SK-N-SH (cell line): ENCODE data around the gene R3HDM1. TPM values are rescaled to one million over a fixed set of nuclear protein-coding genes. Genes with fewer than 3 reads are reported as not detected.
"Not testable (repeated sequence)": the region's sequence is repeated elsewhere in the genome, so short reads cannot be mapped to it uniquely, and the experiment has no call there.

Source experiments
- CTCF ChIA-PET: fragments of 300-600, 350-600 bp; formaldehyde crosslinking; extraction: SDS; loops from one replicate; lab custom pipeline; 2021; lab: Yijun Ruan, JAX
- POLR2A ChIA-PET: fragments of 350-600 bp; sonication (Branson Sonifier 250); formaldehyde crosslinking; extraction: SDS; loops from one replicate; lab custom pipeline; 2020; ENCODE audit warnings: antibody characterized with exemption, inconsistent platforms; lab: Yijun Ruan, JAX
- DNase-seq: peaks from one replicate; pipeline ENCODE4 v3.0.0; 2012
- H2AFZ ChIP-seq: fragments of 200-600 bp; sonication (generic); 2 replicates; pipeline ENCODE4 v1.8.1; 2016; ENCODE audit warnings: antibody characterized with exemption, mild to moderate bottlenecking, low read depth
- H3F3A ChIP-seq: fragments of 200-600 bp; sonication (generic); replicated peaks from 2 replicates; pipeline ENCODE3; 2016; ENCODE audit warnings: antibody characterized with exemption, mild to moderate bottlenecking; ENCODE audit not compliant: insufficient read depth
- H3K27ac ChIP-seq, 2 experiments: fragments of 200-500 bp in 1 of 2; fragments of 200-600 bp in 1 of 2; sonication (Bioruptor generic) in 1 of 2; sonication (generic), shearing (Covaris generic) in 1 of 2; 2 replicates each; pipeline versions ENCODE4 v1.5.1 to v1.6.1; 2014 to 2016; ENCODE audit warnings: low read depth in 2 of 2, inconsistent platforms in 1 of 2, low read length in 1 of 2, mild to moderate bottlenecking in 1 of 2, mixed read lengths in 1 of 2
- H3K27me3 ChIP-seq: fragments of 200-600 bp; sonication (generic), shearing (Covaris generic); 2 replicates; pipeline ENCODE4 v1.6.1; 2016; ENCODE audit warnings: mixed run types; ENCODE audit not compliant: insufficient read depth
- H3K36me3 ChIP-seq, 2 experiments: fragments of 200-500 bp in 1 of 2; fragments of 200-600 bp in 1 of 2; sonication (Bioruptor generic) in 1 of 2; sonication (generic) in 1 of 2; replicated peaks in 1 of 2; 2 replicates each; pipeline versions ENCODE3 to v1.5.1; 2014 to 2016; ENCODE audit warnings: low read length in 1 of 2, mild to moderate bottlenecking in 1 of 2; ENCODE audit not compliant: insufficient read depth in 2 of 2, control insufficient read depth in 1 of 2
- H3K4me1 ChIP-seq, 2 experiments: fragments of 200-500 bp in 1 of 2; fragments of 200-600 bp in 1 of 2; sonication (Bioruptor generic) in 1 of 2; sonication (generic), shearing (Covaris generic) in 1 of 2; 2 replicates each; pipeline versions ENCODE4 v1.5.1 to v1.6.1; 2014 to 2016; ENCODE audit warnings: low read depth in 1 of 2, low read length in 1 of 2, mixed run types in 1 of 2; ENCODE audit not compliant: insufficient read depth in 2 of 2, control insufficient read depth in 1 of 2
- H3K4me2 ChIP-seq: fragments of 200-600 bp; sonication (generic), shearing (Covaris generic); 2 replicates; pipeline ENCODE4 v1.6.1; 2017; ENCODE audit warnings: mixed run types
- H3K4me3 ChIP-seq, 2 experiments: fragments of 200-500 bp in 1 of 2; fragments of 200-600 bp in 1 of 2; sonication (Bioruptor generic) in 1 of 2; sonication (generic), shearing (Covaris generic) in 1 of 2; 2 replicates each; pipeline versions ENCODE4 v1.5.1 to v1.8.1; 2014 to 2016; ENCODE audit warnings: low read depth in 2 of 2, inconsistent platforms in 1 of 2, low read length in 1 of 2, mild to moderate bottlenecking in 1 of 2, mixed read lengths in 1 of 2, moderate library complexity in 1 of 2
- H3K79me2 ChIP-seq: fragments of 200-600 bp; sonication (generic); 2 replicates; pipeline ENCODE4 v1.8.1; 2017; ENCODE audit warnings: mild to moderate bottlenecking; ENCODE audit not compliant: insufficient read depth
- H3K9ac ChIP-seq: fragments of 200-600 bp; sonication (generic); 2 replicates; pipeline ENCODE4 v1.6.1; 2017; ENCODE audit warnings: mixed run types
- H3K9me2 ChIP-seq: fragments of 200-600 bp; sonication (generic); 2 replicates; pipeline ENCODE4 v1.6.1; 2017; ENCODE audit warnings: mixed run types
- H3K9me3 ChIP-seq: fragments of 200-600 bp; sonication (generic); 2 replicates; pipeline ENCODE4 v1.6.1; 2017; ENCODE audit warnings: mixed run types, mild to moderate bottlenecking, moderate library complexity
- H4K20me1 ChIP-seq: fragments of 200-600 bp; sonication (generic); 2 replicates; pipeline ENCODE4 v1.6.1; 2017; ENCODE audit warnings: mild to moderate bottlenecking, mixed run types; ENCODE audit not compliant: insufficient read depth
- ELF1 ChIP-seq: IDR thresholded peaks from 2 replicates; pipeline ENCODE4 v1.4.0; 2012
- FOXM1 ChIP-seq: IDR thresholded peaks from 2 replicates; pipeline ENCODE4 v1.4.0; 2012; ENCODE audit warnings: low read depth, mild to moderate bottlenecking
- GATA2 ChIP-seq: sonication (generic); formaldehyde crosslinking; IDR thresholded peaks from 2 replicates; pipeline ENCODE4 v1.5.0; 2020; ENCODE audit warnings: mild to moderate bottlenecking, missing genetic modification reagents
- IRF3 ChIP-seq: fragments of 150-350 bp; IDR thresholded peaks from 2 replicates; pipeline ENCODE4 v1.6.1; 2016; ENCODE audit warnings: mild to moderate bottlenecking, low read depth, low read length
- MEF2A ChIP-seq: IDR thresholded peaks from 2 replicates; pipeline ENCODE4 v1.4.0; 2012; ENCODE audit warnings: low read depth, borderline replicate concordance
- MXI1 ChIP-seq: IDR thresholded peaks from 2 replicates; pipeline ENCODE4 v1.6.1; 2012; ENCODE audit warnings: mild to moderate bottlenecking, low read depth, low read length, improper control_type of control experiment
- POLR2AphosphoS5 ChIP-seq: IDR thresholded peaks from 2 replicates; pipeline ENCODE4 v1.6.1; 2012; ENCODE audit warnings: low read depth, low read length
- RCOR1 ChIP-seq: fragments of 150-350 bp; IDR thresholded peaks from 2 replicates; pipeline ENCODE4 v1.6.1; 2017; ENCODE audit warnings: antibody characterized with exemption, low read length
- RFX5 ChIP-seq: IDR thresholded peaks from 2 replicates; pipeline ENCODE4 v1.6.1; 2012; ENCODE audit warnings: mild to moderate bottlenecking, improper control_type of control experiment, low read length
- RXRA ChIP-seq: IDR thresholded peaks from 2 replicates; pipeline ENCODE4 v1.4.0; 2012; ENCODE audit warnings: low read depth, mild to moderate bottlenecking, borderline replicate concordance
- SIN3A ChIP-seq: IDR thresholded peaks from 2 replicates; pipeline ENCODE4 v1.6.1; 2012; ENCODE audit warnings: low read depth, mild to moderate bottlenecking, low read length, moderate library complexity, borderline replicate concordance
- TAF1 ChIP-seq: IDR thresholded peaks from 2 replicates; pipeline ENCODE4 v1.6.1; 2012; ENCODE audit warnings: low read depth, mild to moderate bottlenecking, low read length, moderate library complexity, borderline replicate concordance
- WGBS: methylation state at CpG from one replicate; pipeline ENCODE4 v1.1.6; 2017; ENCODE audit warnings: low lambda C conversion rate; 5-methylcytosine and 5-hydroxymethylcytosine counted together
- polyA plus RNA-seq, 3 experiments: library from polyadenylated mRNA; depleted of rRNA; stranded (reverse); fragments of >200 nt; gene quantifications; 2 replicates each; pipeline ENCODE4 v1.2.3, GENCODE V29; 2012
- TF ChIP-seq, protein P1 (sequence below): fragments of 200-600 bp; sonication (generic); IDR thresholded peaks from 2 replicates; pipeline ENCODE4 v1.6.1; 2017; ENCODE audit warnings: antibody characterized with exemption, mild to moderate bottlenecking, moderate library complexity
- TF ChIP-seq, protein P2 (sequence below): IDR thresholded peaks from 2 replicates; pipeline ENCODE4 v1.4.0; 2012; ENCODE audit warnings: low read depth, borderline replicate concordance
- TF ChIP-seq, protein P3 (sequence below): IDR thresholded peaks from 2 replicates; pipeline ENCODE4; 2012
- TF ChIP-seq, protein P4 (sequence below): IDR thresholded peaks from 2 replicates; pipeline ENCODE4 v1.4.0; 2012; ENCODE audit warnings: low read depth

Gene R3HDM1
- polyA plus RNA-seq, 1 of the 3 experiments (the other 2 are of a cell fraction), result 38.2 TPM

DNA sequence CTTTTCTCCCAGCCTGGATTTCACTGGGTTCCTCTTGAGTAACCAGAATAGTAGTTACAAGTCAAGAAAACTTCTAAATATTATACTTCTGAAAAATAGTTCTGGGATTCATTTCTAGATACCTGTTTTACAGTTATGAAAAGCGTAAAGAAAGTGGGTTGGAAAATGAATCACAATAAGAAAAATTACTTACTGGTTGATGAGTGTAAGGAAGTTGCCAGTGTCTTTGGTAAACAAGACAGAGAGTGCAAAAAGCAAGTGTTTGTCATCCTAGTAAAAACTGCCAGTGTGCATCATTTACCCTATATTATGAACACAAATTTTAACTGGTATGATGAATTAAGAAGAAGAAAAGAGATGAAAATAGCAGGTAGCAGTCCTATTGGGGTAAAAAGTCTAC, 88.9 kb downstream of the R3HDM1 start:
- ChIA-PET POLR2A (no interaction called here), CTCF (no interaction called here)
- Histone ChIP-seq H3K4me3 (no peak overlapping the region), H3K79me2 (no peaks in the 10 kb centered on the region), H3K27me3 (no peaks in the 10 kb centered on the region), H3F3A (no peaks in the 10 kb centered on the region), H3K4me2 (no peak overlapping the region), H3K9me2 (no peaks in the 10 kb centered on the region), H3K36me3 (peaks cover 17 to 27% of the 10 kb centered on the region in 2 experiments), H2AFZ (no peak overlapping the region), H4K20me1 (no peaks in the 10 kb centered on the region), H3K4me1 (no peaks in the 10 kb centered on the region), H3K27ac (no peak overlapping the region), H3K9ac (no peak overlapping the region), H3K9me3 (no peaks in the 10 kb centered on the region)
- TF ChIP-seq RCOR1, result no peak
- no peak for TF ChIP-seq FOXM1
- TF ChIP-seq, protein P1, sequence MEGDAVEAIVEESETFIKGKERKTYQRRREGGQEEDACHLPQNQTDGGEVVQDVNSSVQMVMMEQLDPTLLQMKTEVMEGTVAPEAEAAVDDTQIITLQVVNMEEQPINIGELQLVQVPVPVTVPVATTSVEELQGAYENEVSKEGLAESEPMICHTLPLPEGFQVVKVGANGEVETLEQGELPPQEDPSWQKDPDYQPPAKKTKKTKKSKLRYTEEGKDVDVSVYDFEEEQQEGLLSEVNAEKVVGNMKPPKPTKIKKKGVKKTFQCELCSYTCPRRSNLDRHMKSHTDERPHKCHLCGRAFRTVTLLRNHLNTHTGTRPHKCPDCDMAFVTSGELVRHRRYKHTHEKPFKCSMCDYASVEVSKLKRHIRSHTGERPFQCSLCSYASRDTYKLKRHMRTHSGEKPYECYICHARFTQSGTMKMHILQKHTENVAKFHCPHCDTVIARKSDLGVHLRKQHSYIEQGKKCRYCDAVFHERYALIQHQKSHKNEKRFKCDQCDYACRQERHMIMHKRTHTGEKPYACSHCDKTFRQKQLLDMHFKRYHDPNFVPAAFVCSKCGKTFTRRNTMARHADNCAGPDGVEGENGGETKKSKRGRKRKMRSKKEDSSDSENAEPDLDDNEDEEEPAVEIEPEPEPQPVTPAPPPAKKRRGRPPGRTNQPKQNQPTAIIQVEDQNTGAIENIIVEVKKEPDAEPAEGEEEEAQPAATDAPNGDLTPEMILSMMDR, result no peak
- TF ChIP-seq POLR2AphosphoS5, result no peak
- 97% methylated on average over 1 of the region's 1 CpG for WGBS
- no peak for DNase-seq

DNA sequence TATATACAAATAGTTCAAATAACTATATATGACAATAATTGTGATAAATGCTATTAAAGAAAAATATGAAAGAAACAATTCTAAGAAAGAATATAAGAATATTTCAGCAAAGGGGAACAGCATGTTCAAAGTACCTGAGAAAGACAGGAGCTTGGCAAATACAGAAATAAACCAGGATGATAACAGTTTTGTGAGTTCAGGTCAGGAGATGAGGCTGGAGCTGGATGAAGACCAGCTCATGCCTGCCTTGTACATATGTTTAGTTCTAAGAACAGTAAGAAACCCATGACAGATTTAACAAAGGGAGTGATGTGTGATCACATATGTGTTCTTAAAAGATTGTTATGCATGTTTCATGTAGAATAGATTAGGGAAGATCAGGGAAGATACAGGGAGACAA, 98.2 kb downstream of the R3HDM1 start:
- no peaks in the 10 kb centered on the region for H3K27me3 ChIP-seq
- no peaks in the 10 kb centered on the region for H4K20me1 ChIP-seq
- CTCF ChIA-PET, result no interaction called here

DNA sequence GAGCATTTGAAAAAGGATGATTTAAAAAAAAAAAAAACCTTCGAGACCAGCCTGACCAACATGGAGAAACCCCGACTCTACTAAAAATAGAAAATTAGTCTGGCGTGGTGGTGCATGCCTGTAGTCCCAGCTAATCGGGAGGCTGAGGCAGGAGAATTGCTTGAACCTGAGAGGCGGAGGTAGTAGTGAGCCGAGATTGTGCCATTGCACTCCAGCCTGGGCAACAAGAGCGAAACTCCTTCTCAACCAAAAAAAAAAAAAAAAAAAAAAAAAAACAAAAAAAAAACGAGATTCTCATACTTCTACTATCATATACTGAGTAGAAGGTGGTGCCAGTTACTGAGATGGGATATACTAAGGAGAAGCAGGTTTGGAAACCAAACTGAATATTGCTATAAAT, 98.8 kb downstream of the R3HDM1 start:
- H3K27ac ChIP-seq, H4K20me1 ChIP-seq, H3K27me3 ChIP-seq, H3K9me3 ChIP-seq, H3K4me2 ChIP-seq, H3K4me1 ChIP-seq, H2AFZ ChIP-seq, DNase-seq, CTCF ChIA-PET, H3K9ac ChIP-seq, POLR2A ChIA-PET, H3K4me3 ChIP-seq, H3K79me2 ChIP-seq, H3F3A ChIP-seq, H3K9me2 ChIP-seq: not testable (repeated sequence)
- H3K36me3 ChIP-seq, result peaks cover 21 to 23% of the 10 kb centered on the region in 2 experiments
- 94% methylated on average over 8 of the region's 8 CpGs for WGBS

More for the DNA sequence above, 98.2 kb downstream of the R3HDM1 start:
- H3K4me3 ChIP-seq, result no peak overlapping the region
- H3K4me1 ChIP-seq, result no peaks in the 10 kb centered on the region
- no peak overlapping the region for H2AFZ ChIP-seq
- H3K9me3 ChIP-seq, result no peaks in the 10 kb centered on the region
- H3K36me3 ChIP-seq, result peaks cover 18 to 21% of the 10 kb centered on the region in 2 experiments
- TF ChIP-seq, protein P2, sequence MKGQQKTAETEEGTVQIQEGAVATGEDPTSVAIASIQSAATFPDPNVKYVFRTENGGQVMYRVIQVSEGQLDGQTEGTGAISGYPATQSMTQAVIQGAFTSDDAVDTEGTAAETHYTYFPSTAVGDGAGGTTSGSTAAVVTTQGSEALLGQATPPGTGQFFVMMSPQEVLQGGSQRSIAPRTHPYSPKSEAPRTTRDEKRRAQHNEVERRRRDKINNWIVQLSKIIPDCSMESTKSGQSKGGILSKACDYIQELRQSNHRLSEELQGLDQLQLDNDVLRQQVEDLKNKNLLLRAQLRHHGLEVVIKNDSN, result no peak
- no peak for TF ChIP-seq MXI1
- no peak for TF ChIP-seq RCOR1
- TF ChIP-seq, protein P3, sequence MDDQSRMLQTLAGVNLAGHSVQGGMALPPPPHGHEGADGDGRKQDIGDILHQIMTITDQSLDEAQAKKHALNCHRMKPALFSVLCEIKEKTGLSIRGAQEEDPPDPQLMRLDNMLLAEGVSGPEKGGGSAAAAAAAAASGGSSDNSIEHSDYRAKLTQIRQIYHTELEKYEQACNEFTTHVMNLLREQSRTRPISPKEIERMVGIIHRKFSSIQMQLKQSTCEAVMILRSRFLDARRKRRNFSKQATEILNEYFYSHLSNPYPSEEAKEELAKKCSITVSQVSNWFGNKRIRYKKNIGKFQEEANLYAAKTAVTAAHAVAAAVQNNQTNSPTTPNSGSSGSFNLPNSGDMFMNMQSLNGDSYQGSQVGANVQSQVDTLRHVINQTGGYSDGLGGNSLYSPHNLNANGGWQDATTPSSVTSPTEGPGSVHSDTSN, result no peak
- TF ChIP-seq, protein P4, sequence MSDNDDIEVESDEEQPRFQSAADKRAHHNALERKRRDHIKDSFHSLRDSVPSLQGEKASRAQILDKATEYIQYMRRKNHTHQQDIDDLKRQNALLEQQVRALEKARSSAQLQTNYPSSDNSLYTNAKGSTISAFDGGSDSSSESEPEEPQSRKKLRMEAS, result no peak
- TF ChIP-seq RFX5, result no peak
- TF ChIP-seq SIN3A, result no peak
- TF ChIP-seq GATA2 (CRISPR knock-in tag), result no peak
- TF ChIP-seq TAF1, result no peak
- TF ChIP-seq MEF2A, result no peak
- no peak for TF ChIP-seq IRF3
- no peak for TF ChIP-seq ELF1
- no peak for TF ChIP-seq RXRA
- TF ChIP-seq, all 33 proteins: peak for 0
- no peaks in the 10 kb centered on the region for H3K79me2 ChIP-seq
- H3F3A ChIP-seq, result no peaks in the 10 kb centered on the region
- POLR2A ChIA-PET, result no interaction called here
- no peak for DNase-seq
- no peak overlapping the region for H3K4me2 ChIP-seq
- no peak overlapping the region for H3K9ac ChIP-seq
- H3K27ac ChIP-seq, result no peak overlapping the region
- no peaks in the 10 kb centered on the region for H3K9me2 ChIP-seq
